CD4-positive, alpha-beta T cell (primary cell): ENCODE measurements around the gene CRYBG1. TPM values are rescaled to one million over a fixed set of nuclear protein-coding genes. Genes with fewer than 3 reads are reported as not detected.

ENCODE experiments used
- ATAC-seq: fragments of 200-7000 bp; cut with Tn5 transposase; one replicate; pipeline ENCODE4 v1.10.0; 2022; ENCODE audit warnings: mild to moderate bottlenecking; ENCODE audit not compliant: poor library complexity
- CTCF ChIA-PET: fragments of 350-600 bp; sonication (Branson Sonifier 250); formaldehyde crosslinking; loops from one replicate; lab custom pipeline; 2021; ENCODE audit warnings: antibody characterized with exemption, inconsistent platforms; lab: Charles Lee
- POLR2A ChIA-PET: fragments of 350-600 bp; sonication (Branson Sonifier 250); formaldehyde crosslinking; loops from one replicate; lab custom pipeline; 2021; ENCODE audit warnings: antibody characterized with exemption, inconsistent platforms; lab: Charles Lee
- DNase-seq, 14 experiments: peaks; one replicate each; pipeline ENCODE4 v3.0.0-alpha.2; 2013 to 2020; ENCODE audit warnings: mixed read lengths in 2 of 14
- H3K27ac ChIP-seq, 2 donors: one replicate each; pipeline versions ENCODE4 v1.5.1 to v1.7.0; 2013; ENCODE audit warnings: low read length in 2 of 2, low read depth in 1 of 2, mild to moderate bottlenecking in 1 of 2
- H3K27me3 ChIP-seq, 2 experiments: 1 replicate in 1 of 2; 2 replicates in 1 of 2; pipeline versions ENCODE4 v1.6.1 to v1.7.0; 2013; ENCODE audit warnings: low read length in 2 of 2, control low read depth in 1 of 2, mild to moderate bottlenecking in 1 of 2, moderate library complexity in 1 of 2; ENCODE audit not compliant: insufficient read depth in 2 of 2, control insufficient read depth in 1 of 2
- H3K36me3 ChIP-seq: one replicate; pipeline ENCODE4 v1.6.1; 2013; ENCODE audit warnings: low read length, control low read depth; ENCODE audit not compliant: insufficient read depth
- H3K4me1 ChIP-seq: one replicate; pipeline ENCODE4 v1.6.1; 2013; ENCODE audit warnings: low read length, control low read depth; ENCODE audit not compliant: insufficient read depth
- H3K4me3 ChIP-seq: one replicate; pipeline ENCODE4 v1.5.1; 2013; ENCODE audit warnings: mild to moderate bottlenecking, low read length, moderate library complexity
- H3K9me3 ChIP-seq, 2 experiments: 1 replicate in 1 of 2; 2 replicates in 1 of 2; pipeline versions ENCODE4 v1.6.1 to v1.7.0; 2013; ENCODE audit warnings: low read length in 2 of 2, mild to moderate bottlenecking in 2 of 2, control low read depth in 1 of 2, moderate library complexity in 1 of 2; ENCODE audit not compliant: control insufficient read depth in 1 of 2, insufficient read depth in 1 of 2
- H3K27ac Mint-ChIP-seq: one replicate; pipeline ENCODE4 v1.8.0; 2020; ENCODE audit warnings: mixed read lengths
- H3K27me3 Mint-ChIP-seq: one replicate; pipeline ENCODE4 v1.8.0; 2021; ENCODE audit warnings: mixed read lengths
- H3K36me3 Mint-ChIP-seq: one replicate; pipeline ENCODE4 v1.8.0; 2021; ENCODE audit warnings: low read depth, mixed read lengths
- H3K4me1 Mint-ChIP-seq: one replicate; pipeline ENCODE4 v1.8.0; 2021; ENCODE audit warnings: low read depth, mixed read lengths
- H3K4me3 Mint-ChIP-seq: one replicate; pipeline ENCODE4 v1.8.0; 2020; ENCODE audit warnings: mild to moderate bottlenecking, mixed read lengths
- H3K9me3 Mint-ChIP-seq: one replicate; pipeline ENCODE4 v1.8.0; 2020; ENCODE audit warnings: mixed read lengths
- CTCF ChIP-seq: fragments of 200-600 bp; IDR thresholded peaks from one replicate; pipeline ENCODE4 v1.8.0; 2022; ENCODE audit warnings: antibody characterized with exemption, mild to moderate bottlenecking
- intact Hi-C, 2 experiments: fragments of 100-400 bp; cut with DNase I in 1 of 2; cut with micrococcal nuclease in 1 of 2; formaldehyde crosslinking; loops; one replicate each; pipeline versions ENCODE4 v1.15.1 to v1.9.0; 2023 to 2025; cut with DNase I, micrococcal nuclease
- total RNA-seq, 174 experiments: library from RNA in 2 of 174; stranded (reverse) in 2 of 174; gene quantifications; one replicate each; pipeline ENCODE4 v1.2.3 and lab custom pipeline; 2021 to 2026

CRYBG1 gene
- total RNA-seq, 2 experiments from 2014 or later, result 58.5 to 59.4 TPM

GRCh38 chr6:106431972-106432371 is 71.5 kb downstream of the CRYBG1 start:
- Histone ChIP-seq H3K27ac (no peak overlapping the region), H3K36me3 (no peaks in the 10 kb centered on the region), H3K4me3 (no peak overlapping the region), H3K27me3 (peaks cover 0 to 4% of the 10 kb centered on the region in 2 experiments), H3K4me1 (no peaks in the 10 kb centered on the region), H3K9me3 (no peaks in the 10 kb centered on the region)
- TF ChIP-seq CTCF, result no peak
- ATAC-seq (no peak), DNase-seq (no peak)
- Mint-ChIP-seq H3K9me3 (no peaks in the 10 kb centered on the region), H3K36me3 (no peaks in the 10 kb centered on the region), H3K4me3 (no peak overlapping the region), H3K27ac (no peak overlapping the region), H3K27me3 (no peaks in the 10 kb centered on the region), H3K4me1 (no peaks in the 10 kb centered on the region)
- CTCF ChIA-PET, result no interaction called here
- POLR2A ChIA-PET, result no interaction called here
- intact Hi-C loops, result no loop called here

- H3K4me3 Mint-ChIP-seq, result no peak overlapping the region
- H3K9me3 Mint-ChIP-seq, result no peaks in the 10 kb centered on the region
- no peak for ATAC-seq
- no peaks in the 10 kb centered on the region for H3K36me3 Mint-ChIP-seq
- no peaks in the 10 kb centered on the region for H3K4me1 ChIP-seq
- no peak overlapping the region for H3K27ac ChIP-seq
- intact Hi-C loops, result no loop called here
- H3K27me3 Mint-ChIP-seq, result peaks cover 14% of the 10 kb centered on the region
- peaks cover 0 to 11% of the 10 kb centered on the region in 2 experiments for H3K27me3 ChIP-seq
- no peaks in the 10 kb centered on the region for H3K4me1 Mint-ChIP-seq
- no peak overlapping the region for H3K4me3 ChIP-seq
- no peak overlapping the region for H3K27ac Mint-ChIP-seq
- no peak for DNase-seq
- CTCF ChIA-PET, result no interaction called here
- POLR2A ChIA-PET, result no interaction called here
- no peaks in the 10 kb centered on the region for H3K36me3 ChIP-seq
- no peak for TF ChIP-seq CTCF
- H3K9me3 ChIP-seq, result no peaks in the 10 kb centered on the region
Measured at GRCh38 chr6:106434530-106434929, 74.0 kb downstream of the CRYBG1 start.

- Histone ChIP-seq H3K27ac (no peak overlapping the region), H3K9me3 (no peaks in the 10 kb centered on the region), H3K4me3 (no peak overlapping the region), H3K36me3 (no peaks in the 10 kb centered on the region), H3K4me1 (no peaks in the 10 kb centered on the region), H3K27me3 (peaks cover 4 to 29% of the 10 kb centered on the region in 2 experiments)
- no peak for TF ChIP-seq CTCF
- Mint-ChIP-seq H3K27me3 (peaks cover 43% of the 10 kb centered on the region), H3K9me3 (no peaks in the 10 kb centered on the region), H3K36me3 (no peaks in the 10 kb centered on the region), H3K4me1 (no peaks in the 10 kb centered on the region), H3K4me3 (no peak overlapping the region), H3K27ac (no peak overlapping the region)
- CTCF ChIA-PET, result interaction anchor here (1.2 to 2.4 kb wide), 2 partner anchors 123 to 127 kb away, joined by 3 to 11 read pairs; no protein-coding TSS in a partner anchor
- no peak for DNase-seq
- POLR2A ChIA-PET, result no interaction called here
- intact Hi-C loops, result no loop called here
- ATAC-seq, result no peak
Measured at GRCh38 chr6:106439459-106439858, 78.9 kb downstream of the CRYBG1 start.
